NCI-H1436 (cell line): Measurements from ENCODE around the gene ESYT1.

Experiments
- DNase-seq: peaks from one replicate; lab custom pipeline; 2025; lab: John Stamatoyannopoulos, UW

Gene ESYT1

GRCh38 chr12:56188778-56189098, 60.7 kb downstream of the ESYT1 start:
- DNase-seq = no peak

- DNase-seq = peak; percentile 88
Observed at GRCh38 chr12:56189099-56189917, 61.2 kb downstream of the ESYT1 start, which contains the start of gene SMARCC2. Gene SMARCC2, minus strand, starts transcription at chr12:56189483. Its CDS starts 22 bp downstream, at chr12:56189461.

GRCh38 chr12:56189918-56190694, 62.0 kb downstream of the ESYT1 start:
- peak; percentile 86 for DNase-seq

GRCh38 chr12:56190695-56191155, 62.7 kb downstream of the ESYT1 start:
- no peak for DNase-seq

GRCh38 chr12:56192582-56192981, 64.5 kb downstream of the ESYT1 start:
- DNase-seq = no peak

GRCh38 chr12:56193025-56193578, 65.0 kb downstream of the ESYT1 start:
- DNase-seq = peak; percentile 85
